NB4 (cell line): ENCODE results near the gene TMCO6.
"Not testable (repeated sequence)": the region's sequence is repeated elsewhere in the genome, so short reads cannot be mapped to it uniquely, and the experiment has no call there.

ENCODE experiments used
- DNase-seq: peaks from one replicate; pipeline ENCODE4 v3.0.0; 2010; ENCODE audit warnings: low read depth
- H3K4me3 ChIP-seq: one replicate; pipeline ENCODE4 v1.5.1; 2011; ENCODE audit warnings: mild to moderate bottlenecking, low read depth, low read length, moderate library complexity
- CTCF ChIP-seq: IDR thresholded peaks from one replicate; pipeline ENCODE4 v1.5.1; 2012; ENCODE audit warnings: low read depth, low read length
- MAX ChIP-seq: IDR thresholded peaks from 2 replicates; pipeline ENCODE4 v1.6.1; 2011; ENCODE audit warnings: low read depth, low read length
- MYC ChIP-seq: IDR thresholded peaks from 2 replicates; pipeline ENCODE4 v1.6.1; 2011; ENCODE audit warnings: low read depth, low read length
- POLR2A ChIP-seq: IDR thresholded peaks from 2 replicates; pipeline ENCODE4 v1.6.1; 2011; ENCODE audit warnings: mild to moderate bottlenecking; ENCODE audit not compliant: insufficient read length; ENCODE audit errors: extremely low read depth

TMCO6 gene

GRCh38 chr5:140664030-140664358 is 24.7 kb downstream of the TMCO6 start:
- no peak for TF ChIP-seq MAX
- H3K4me3 ChIP-seq: peak overlapping the region; percentile 99
- DNase-seq: no peak

- TF ChIP-seq MYC (peak; percentile 6; the same call in 1 of the 2 replicates), POLR2A (peak; percentile 77), MAX (peak; percentile 48; the same call in 1 of the 2 replicates), CTCF (no peak)
- peak within 1 kb of the TSS; percentile 99 for H3K4me3 ChIP-seq
- peak; percentile 97 for DNase-seq
Measured at GRCh38 chr5:140664359-140665119, 25.3 kb downstream of the TMCO6 start, which contains the start of gene WDR55. Gene WDR55, plus strand, starts transcription at chr5:140664904. Its CDS starts 9 bp downstream, at chr5:140664913.

GRCh38 chr5:140671035-140671434 is 31.8 kb downstream of the TMCO6 start:
- not testable (repeated sequence) for DNase-seq, H3K4me3 ChIP-seq

- DNase-seq: no peak
- TF ChIP-seq MYC (no peak), MAX (no peak), CTCF (no peak), POLR2A (no peak)
- no peak overlapping the region for H3K4me3 ChIP-seq
Measured at GRCh38 chr5:140671472-140672125, 32.3 kb downstream of the TMCO6 start.

- H3K4me3 ChIP-seq: no peak overlapping the region
- TF ChIP-seq POLR2A (no peak), MAX (no peak), CTCF (no peak), MYC (no peak)
- DNase-seq: peak; percentile 50
Measured at GRCh38 chr5:140672455-140673186, 33.4 kb downstream of the TMCO6 start.

- peak; percentile 30 for DNase-seq
- TF ChIP-seq MAX: no peak
- no peak for TF ChIP-seq MYC
- TF ChIP-seq POLR2A: no peak
- TF ChIP-seq CTCF: no peak
- no peak within 1 kb of the TSS for H3K4me3 ChIP-seq
Measured at GRCh38 chr5:140673187-140673976, 34.1 kb downstream of the TMCO6 start, which contains the start of gene DND1. Gene DND1, minus strand, starts transcription at chr5:140673576. Its CDS starts 34 bp downstream, at chr5:140673542.
